Right lobe of liver (tissue), 4 donors: Measurements from ENCODE around the gene MSTO1.

Source experiments
- CTCF ChIP-seq, 4 donors: fragments of 200-600 bp in 3 of 4; fragments of 450-650 bp in 1 of 4; IDR thresholded peaks; one replicate each; pipeline versions ENCODE4 v1.5.1 to v1.8.0; 2016 to 2022; ENCODE audit warnings: antibody characterized with exemption in 4 of 4, mild to moderate bottlenecking in 2 of 4
- POLR2A ChIP-seq: fragments of 450-650 bp; IDR thresholded peaks from one replicate; pipeline ENCODE4 v1.6.1; 2017; ENCODE audit warnings: antibody characterized with exemption, mild to moderate bottlenecking
- donor health status: DM: no; HTN: no; CAD: no.
- donor health status: DM: no; HTN: no; CAD: no.
- donor health status: DM: no; HTN: yes; CAD: no.

DNA sequence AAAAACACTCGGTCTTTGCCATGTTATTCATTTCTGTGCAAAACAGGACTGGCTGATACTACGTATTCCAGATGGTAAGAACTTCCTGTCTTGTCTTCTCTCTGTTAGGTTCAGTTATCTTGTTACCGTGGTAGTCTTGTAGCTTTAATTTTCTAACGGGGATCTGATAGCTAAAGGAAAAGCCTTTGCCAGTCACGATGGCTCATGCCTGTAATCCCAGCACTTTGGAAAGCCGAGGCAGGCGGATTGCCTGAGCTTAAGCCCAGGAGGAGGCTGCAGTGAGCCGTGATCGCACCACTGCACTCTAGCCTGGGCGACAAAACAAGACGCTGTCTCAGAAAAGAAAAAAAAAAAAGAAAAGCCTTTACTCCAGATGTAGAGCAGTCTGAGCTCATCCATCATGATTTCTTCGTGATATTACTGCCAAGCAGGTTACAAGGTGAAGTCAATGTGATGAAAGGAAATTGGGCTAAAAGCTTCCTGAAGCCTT, 11.1 kb upstream of the MSTO1 start:
- TF ChIP-seq POLR2A (no peak), CTCF (IDR thresholded peaks at IDR 0.05) (no peak)
